ENCODE measurements around the gene ZBTB17.

ZBTB17 gene

GRCh38 chr1:15945011-15945831 is 30.7 kb downstream of the ZBTB17 start:
- DNase-seq = no peak

GRCh38 chr1:15944308-15945010 is 31.4 kb downstream of the ZBTB17 start:
- DNase-seq = no peak

GRCh38 chr1:15943992-15944307 is 32.0 kb downstream of the ZBTB17 start:
- DNase-seq = no peak

- DNase-seq = no peak
These were observed 32.4 kb downstream of the ZBTB17 start for GRCh38 chr1:15943328-15943991.

GRCh38 chr1:15942661-15943327 is 33.1 kb downstream of the ZBTB17 start:
- no peak for DNase-seq

- DNase-seq = no peak
These were observed 33.8 kb downstream of the ZBTB17 start for GRCh38 chr1:15941899-15942660.

GRCh38 chr1:15941044-15941840 is 34.7 kb downstream of the ZBTB17 start:
- no peak for DNase-seq

- DNase-seq = no peak
These were observed 35.5 kb downstream of the ZBTB17 start for GRCh38 chr1:15940110-15941043.

- DNase-seq = no peak
These were observed 36.5 kb downstream of the ZBTB17 start for GRCh38 chr1:15939181-15940109.

- DNase-seq = no peak
These were observed 37.2 kb downstream of the ZBTB17 start for GRCh38 chr1:15938628-15939161.

- DNase-seq = no peak
These were observed 38.2 kb downstream of the ZBTB17 start for GRCh38 chr1:15937706-15938168.

- DNase-seq = no peak
These were observed 38.8 kb downstream of the ZBTB17 start for GRCh38 chr1:15937146-15937545.

GRCh38 chr1:15936025-15936424 is 39.9 kb downstream of the ZBTB17 start:
- DNase-seq = no peak

GRCh38 chr1:15935056-15935950 is 40.6 kb downstream of the ZBTB17 start:
- DNase-seq = no peak

GRCh38 chr1:15934211-15935055 is 41.5 kb downstream of the ZBTB17 start:
- no peak for DNase-seq

GRCh38 chr1:15933684-15934083 is 42.2 kb downstream of the ZBTB17 start:
- no peak for DNase-seq

GRCh38 chr1:15932612-15933011 is 43.3 kb downstream of the ZBTB17 start:
- no peak for DNase-seq
